ENCODE results near the gene POU3F2.

POU3F2 gene

GRCh38 chr6:98831057-98831958 is 3.1 kb upstream of the POU3F2 start:
- DNase-seq (ENCODE audit: low spot score), result no peak

DNA sequence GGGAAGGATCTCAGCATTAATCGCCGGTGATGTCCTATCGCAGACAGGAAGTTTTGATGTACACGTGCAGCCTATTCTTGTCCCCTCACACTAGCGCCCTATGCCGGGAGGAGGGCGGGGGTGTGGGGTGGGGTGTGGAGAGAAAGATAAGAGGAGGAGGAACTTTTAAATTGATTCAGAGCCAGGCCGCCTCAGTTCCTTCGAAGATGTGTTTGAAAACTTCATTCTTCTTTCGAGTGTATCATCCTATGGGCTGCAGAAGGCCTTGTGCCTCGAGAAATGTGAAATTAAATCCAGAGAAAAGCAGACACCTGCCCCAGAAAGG is 2.5 kb upstream of the POU3F2 start:
- no peak for DNase-seq (ENCODE audit: low spot score)

GRCh38 chr6:98832284-98833056 is 1.9 kb upstream of the POU3F2 start:
- peak; percentile 91 for DNase-seq (ENCODE audit: low spot score)

GRCh38 chr6:98833057-98833306 is 1.4 kb upstream of the POU3F2 start:
- DNase-seq (ENCODE audit: low spot score), result no peak

- no peak for DNase-seq (ENCODE audit: low spot score)
Observed at GRCh38 chr6:98833307-98834059, 891 bp upstream of the POU3F2 start.

DNA sequence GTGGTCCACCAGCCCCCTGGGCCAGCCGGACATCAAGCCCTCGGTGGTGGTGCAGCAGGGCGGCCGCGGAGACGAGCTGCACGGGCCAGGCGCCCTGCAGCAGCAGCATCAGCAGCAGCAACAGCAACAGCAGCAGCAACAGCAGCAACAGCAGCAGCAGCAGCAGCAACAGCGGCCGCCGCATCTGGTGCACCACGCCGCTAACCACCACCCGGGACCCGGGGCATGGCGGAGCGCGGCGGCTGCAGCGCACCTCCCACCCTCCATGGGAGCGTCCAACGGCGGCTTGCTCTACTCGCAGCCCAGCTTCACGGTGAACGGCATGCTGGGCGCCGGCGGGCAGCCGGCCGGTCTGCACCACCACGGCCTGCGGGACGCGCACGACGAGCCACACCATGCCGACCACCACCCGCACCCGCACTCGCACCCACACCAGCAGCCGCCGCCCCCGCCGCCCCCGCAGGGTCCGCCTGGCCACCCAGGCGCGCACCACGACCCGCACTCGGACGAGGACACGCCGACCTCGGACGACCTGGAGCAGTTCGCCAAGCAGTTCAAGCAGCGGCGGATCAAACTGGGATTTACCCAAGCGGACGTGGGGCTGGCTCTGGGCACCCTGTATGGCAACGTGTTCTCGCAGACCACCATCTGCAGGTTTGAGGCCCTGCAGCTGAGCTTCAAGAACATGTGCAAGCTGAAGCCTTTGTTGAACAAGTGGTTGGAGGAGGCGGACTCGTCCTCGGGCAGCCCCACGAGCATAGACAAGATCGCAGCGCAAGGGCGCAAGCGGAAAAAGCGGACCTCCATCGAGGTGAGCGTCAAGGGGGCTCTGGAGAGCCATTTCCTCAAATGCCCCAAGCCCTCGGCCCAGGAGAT is 1.0 kb downstream of the POU3F2 start:
- no peak for DNase-seq (ENCODE audit: low spot score)

- no peak for DNase-seq (ENCODE audit: low spot score)
Observed at GRCh38 chr6:98836025-98836961, 1.9 kb downstream of the POU3F2 start.

DNA sequence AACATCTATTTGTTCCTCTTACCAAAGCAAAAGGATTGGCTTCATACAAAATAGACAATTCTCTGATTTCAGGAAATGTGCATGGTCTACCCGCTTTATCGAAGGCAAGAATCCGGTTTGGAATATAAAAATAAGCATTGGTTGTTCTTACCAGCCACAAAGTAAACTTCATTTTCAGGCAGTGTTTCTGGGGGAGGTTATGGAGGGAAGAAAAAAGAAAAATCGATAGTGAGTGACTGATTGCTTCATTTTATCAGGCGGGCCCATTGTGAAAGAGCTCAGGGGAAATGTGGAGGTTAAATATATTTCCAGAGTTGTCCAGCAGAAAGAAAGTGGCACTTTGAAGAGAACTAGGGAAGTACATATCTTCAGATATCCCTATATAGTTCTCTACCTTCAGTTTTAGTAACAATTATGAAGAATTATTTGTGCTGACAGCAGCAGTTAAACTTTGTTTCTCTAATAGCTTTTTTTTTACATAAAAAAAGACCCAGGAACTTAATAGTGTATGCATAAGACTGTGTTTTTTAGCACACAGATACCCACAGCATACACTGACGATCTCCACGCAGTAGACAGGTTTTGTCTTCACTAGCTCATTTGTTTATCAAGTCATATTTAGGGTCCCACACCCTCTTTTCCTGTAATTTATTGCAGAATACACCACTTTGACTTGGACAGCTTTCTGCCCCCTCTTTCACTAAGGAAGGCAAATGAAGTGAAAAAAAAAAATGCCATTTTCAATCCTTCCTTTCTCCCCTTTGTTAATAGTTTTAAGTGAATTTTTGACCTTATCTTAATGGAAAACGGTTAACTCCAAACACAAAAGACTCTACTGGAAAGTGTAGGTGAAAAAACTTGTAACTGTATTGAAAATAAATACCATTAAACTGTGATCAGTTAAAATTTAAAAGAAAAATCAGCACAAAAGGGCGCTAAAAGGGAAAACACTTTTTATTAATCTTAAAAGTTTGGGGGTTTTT is 2.9 kb downstream of the POU3F2 start:
- DNase-seq (ENCODE audit: low spot score), result no peak

GRCh38 chr6:98838032-98838431 is 3.7 kb downstream of the POU3F2 start:
- DNase-seq (ENCODE audit: low spot score), result no peak

DNA sequence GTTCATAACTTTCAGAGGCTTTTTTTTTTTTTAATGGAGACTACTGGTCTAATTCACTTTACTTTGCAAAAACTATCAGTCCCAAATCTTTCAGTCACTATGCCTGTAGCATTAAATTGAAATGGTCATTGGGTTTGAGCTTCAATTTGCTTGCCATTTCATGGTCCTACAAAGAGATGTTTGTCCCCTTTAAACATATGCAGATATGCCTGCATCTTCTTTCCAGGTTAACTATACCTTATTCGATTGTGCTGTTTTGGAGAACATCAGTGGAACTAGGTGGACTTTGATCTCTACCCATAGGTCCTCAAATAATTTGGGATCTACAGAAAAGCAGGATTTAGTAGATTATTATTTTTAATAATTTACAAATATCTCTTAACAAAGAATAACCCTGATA is 4.6 kb downstream of the POU3F2 start:
- no peak for DNase-seq (ENCODE audit: low spot score)

DNA sequence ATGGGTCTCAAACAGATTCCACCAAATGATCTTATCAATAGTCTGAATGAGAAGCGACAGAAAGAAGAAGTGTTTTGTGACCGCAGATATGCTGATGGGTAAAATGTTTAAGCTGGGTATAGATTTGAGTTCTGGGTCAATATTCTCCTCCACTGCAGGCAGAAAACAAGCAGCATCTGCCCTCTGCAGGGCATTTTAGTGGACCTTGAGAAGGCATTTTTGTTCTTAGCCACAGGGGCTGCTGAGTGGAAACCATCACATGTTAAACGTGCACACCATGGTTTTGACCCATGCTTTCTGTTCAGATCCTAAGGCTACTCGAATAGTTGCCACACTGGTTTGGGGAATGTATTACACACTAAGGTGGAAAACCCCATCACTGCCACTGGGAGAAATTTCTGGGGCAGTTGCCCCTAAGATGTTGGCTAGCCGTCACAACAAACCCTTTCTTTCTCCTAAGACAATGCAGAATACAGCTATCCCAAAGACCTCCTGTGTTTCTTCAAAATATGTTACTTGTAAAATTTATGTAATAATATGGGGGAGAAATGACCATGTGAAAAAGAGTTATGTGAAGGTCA is 5.5 kb downstream of the POU3F2 start:
- no peak for DNase-seq (ENCODE audit: low spot score)

DNA sequence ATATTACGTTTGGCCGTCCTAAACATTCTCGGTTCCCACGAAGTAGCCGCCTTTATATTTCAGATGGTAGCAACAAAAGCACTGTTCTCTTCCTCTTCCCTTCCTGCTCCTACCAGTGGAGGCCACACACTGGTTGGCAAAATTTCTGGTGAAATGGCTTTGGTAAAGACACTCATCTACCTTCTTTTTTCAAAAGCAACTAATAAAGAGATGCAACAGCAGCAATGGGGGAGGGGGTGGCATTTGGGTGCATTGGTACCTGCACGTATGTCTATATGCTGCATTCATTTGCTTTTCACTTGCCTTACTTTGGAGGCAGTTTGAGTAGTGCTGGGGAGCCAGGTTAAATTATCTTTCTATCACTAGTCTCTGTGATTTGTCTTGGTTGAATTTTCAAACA is 6.0 kb downstream of the POU3F2 start:
- no peak for DNase-seq (ENCODE audit: low spot score)

DNA sequence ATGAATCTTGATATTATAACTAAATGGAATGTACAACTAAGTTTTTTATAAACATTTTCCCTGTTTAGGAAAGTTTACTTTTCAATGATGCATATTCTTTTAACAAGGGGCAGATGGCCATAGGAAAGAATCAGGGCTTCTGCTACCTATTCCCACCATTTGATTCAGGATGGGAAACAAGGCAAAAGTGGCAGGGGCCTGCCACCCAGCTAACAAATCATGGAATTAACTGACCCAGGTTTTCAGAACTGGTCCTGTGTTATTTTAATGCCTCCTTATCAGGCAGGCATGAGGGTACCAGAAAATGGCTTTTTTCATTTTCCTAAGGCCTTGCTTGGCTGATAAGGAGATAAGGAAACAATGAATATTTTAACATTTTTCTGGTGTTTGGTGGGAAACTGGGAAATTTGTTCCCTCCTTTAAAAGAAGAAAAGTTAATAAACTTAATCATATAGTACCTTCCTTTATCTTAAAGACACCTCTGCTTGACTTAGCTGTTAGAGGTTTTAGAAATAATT is 6.7 kb downstream of the POU3F2 start:
- DNase-seq (ENCODE audit: low spot score), result no peak

DNA sequence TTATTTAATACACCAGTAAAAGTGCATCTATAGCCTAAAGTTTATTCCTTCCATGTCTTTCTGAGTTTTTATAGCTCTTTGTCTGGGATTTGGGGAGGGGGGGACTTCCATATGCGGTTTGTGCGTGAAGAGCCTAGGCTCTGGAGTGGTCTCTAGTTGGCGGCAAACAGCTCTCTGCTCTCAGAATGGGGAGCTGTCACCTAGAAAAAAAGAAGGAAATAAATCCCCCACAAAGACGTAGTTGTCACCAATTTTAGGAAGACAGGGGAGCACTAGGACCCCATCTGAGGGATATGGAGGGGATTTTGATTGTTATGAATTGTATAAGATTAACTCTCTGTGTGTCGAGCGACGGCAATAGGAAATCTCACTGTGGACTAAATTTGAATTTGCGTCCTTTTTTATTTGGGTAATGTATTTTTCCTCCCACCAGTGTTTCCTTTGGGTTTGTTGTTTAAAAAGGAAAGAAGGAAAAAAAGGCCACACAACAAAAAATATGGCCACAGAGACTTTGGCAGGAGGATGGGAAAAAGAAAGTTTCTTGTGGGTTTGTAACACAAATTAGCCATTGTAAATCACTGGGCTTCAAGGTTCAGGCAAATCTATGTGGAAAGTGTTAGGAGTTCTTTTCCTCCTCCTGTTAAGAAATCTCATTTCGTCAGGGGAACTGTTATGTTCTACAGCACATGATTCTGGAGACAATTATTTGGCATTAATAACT is 7.4 kb downstream of the POU3F2 start:
- DNase-seq (ENCODE audit: low spot score), result no peak

- DNase-seq (ENCODE audit: low spot score), result no peak
Observed at GRCh38 chr6:98842342-98843180, 8.2 kb downstream of the POU3F2 start.

DNA sequence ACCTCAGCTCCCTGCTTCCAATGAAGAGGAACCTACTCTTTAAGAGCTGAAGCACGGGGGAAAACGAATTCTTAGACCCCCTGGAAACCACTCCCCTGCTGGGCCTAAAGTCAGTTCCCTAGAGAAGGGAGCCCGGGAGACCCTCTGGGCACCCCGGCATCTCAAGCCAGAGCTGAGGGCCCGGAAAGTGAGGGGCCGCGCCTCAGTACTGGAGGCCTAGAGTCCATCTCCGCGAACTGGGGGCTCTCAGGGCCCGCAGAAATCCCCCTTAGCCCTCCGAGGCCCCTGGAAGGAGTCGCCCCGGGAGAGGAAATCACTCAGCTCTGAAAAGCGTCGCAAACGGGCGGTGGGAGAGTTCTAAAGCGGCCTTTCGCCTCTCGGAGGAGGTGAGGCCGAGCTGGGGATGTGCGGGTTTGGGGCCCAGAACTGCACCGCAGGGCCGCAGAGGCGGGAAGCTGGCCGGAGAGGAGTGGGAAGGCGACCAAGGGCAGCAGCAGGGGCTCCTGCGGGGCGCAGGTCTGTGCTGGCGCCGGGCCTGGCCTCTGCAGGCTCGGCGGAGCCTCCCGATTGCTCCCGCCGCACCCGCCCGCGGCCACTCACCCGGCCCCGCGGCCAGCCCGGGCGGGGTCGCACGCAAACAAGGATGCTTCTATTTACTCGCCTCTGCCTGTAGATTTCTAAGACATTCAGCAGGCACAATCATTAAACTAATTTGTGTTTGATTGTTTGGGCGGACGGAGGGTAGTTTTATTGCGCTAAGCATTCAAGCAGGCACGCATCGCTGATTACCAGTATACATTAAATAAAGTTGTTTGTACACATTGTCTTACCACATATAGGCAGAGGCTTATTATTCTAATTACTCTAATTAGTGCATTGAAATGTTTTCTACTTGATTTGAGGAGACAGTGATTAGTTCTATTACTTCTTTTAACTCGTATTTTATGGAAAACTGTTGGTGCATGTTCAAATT is 9.2 kb downstream of the POU3F2 start:
- no peak for DNase-seq (ENCODE audit: low spot score)

Data from AG08396 (cell line).